HG02642 (cell line): ENCODE data around the gene TMC3.

Experiments
- ATAC-seq: cut with Tn5 transposase; IDR thresholded peaks from one replicate; pipeline ENCODE4 v1.9.1; 2021; ENCODE audit warnings: mild to moderate bottlenecking; ENCODE audit not compliant: unreplicated experiment, poor library complexity

The TMC3 gene

DNA sequence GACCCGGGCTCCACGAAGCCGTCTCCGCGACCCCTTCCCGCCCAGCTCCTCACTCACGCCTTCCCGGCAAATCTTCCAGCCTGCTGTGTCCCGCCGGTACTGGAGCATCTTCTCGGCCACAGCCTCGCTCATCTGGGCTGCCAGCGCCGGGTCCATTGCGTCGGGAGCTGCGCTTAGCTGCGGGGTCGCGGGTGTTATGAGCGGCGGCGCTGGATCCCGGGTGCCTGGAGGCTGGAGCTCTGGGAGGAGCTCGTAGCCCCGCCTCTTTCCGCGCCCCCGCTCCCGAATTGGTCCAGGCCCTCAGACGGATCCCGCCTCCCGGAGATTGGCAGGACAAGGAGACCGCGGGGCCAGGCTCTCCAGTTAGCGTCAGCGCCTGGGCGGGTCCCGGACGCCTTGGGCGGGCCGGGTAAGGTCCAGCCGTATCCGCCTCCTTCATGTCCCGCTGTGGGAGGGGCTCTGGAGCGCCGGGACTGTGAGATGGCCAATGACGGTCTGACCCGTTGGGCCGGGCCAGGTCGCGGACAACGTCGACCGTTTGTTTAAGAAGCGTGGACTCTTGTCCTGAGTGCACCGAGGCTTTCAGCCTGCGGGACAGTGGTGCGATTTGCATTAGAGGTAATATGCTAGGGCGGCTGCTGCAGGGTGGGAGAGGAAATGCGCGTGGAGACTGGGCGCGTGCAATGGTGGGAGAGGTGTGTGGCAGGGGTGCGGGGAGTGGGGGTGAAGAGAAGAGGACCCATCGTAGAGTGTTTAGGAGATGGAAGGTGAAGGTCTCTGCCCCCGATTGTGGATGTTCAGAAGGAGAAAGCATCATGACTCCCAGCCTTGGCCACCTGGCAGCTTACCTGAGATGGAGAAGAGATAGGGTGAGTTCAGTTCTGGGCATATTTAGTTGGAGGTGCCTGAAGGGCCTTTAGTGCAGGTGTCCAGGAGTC is 49.8 kb downstream of the TMC3 start, which contains the start of gene STARD5:
STARD5 (minus strand) TSS at position 198 of the 938 bp plus-strand sequence; CDS start at position 156, 42 bp downstream.
- peak; percentile 99 for ATAC-seq

DNA sequence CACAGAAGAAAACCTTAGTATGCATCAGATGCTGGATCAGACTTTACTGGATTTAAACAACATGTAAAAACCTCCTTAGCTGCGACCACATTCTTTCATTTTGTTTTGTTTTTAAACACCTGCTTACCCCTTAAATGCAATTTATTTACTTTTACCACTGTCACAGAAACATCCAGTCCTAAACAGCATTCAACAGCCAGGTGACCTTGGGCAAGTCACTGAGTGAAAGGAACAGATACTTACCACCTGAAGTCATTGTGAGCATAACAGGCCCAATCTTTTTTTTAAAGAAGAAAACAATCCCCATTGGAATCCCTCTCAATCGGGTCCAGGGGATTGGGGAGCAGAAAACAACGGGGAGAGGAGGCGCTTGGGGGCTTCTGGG is 50.5 kb downstream of the TMC3 start:
- ATAC-seq = peak; percentile 11

- ATAC-seq = no peak
Observed at GRCh38 chr15:81322676-81323253, 51.2 kb downstream of the TMC3 start.

GRCh38 chr15:81321667-81322066 is 52.3 kb downstream of the TMC3 start:
- no peak for ATAC-seq

DNA sequence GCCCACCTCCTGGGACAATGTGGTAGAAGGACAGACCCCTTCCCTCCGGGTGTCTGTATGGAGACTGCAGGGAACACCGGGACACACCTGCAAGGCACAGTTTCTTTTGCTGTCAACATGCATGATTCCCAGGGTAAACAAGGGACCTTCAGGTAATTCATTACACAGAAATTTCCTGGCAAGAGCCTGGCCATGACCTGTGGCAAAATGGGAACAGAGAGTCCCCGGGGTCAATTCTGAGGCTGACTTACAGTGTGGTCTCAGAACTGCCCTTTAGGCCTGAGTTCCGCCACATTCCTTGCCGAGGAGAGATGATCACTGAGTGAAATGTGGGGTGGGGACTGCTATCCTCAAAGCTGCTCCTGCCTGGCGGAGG is 56.4 kb downstream of the TMC3 start:
- ATAC-seq = no peak

DNA sequence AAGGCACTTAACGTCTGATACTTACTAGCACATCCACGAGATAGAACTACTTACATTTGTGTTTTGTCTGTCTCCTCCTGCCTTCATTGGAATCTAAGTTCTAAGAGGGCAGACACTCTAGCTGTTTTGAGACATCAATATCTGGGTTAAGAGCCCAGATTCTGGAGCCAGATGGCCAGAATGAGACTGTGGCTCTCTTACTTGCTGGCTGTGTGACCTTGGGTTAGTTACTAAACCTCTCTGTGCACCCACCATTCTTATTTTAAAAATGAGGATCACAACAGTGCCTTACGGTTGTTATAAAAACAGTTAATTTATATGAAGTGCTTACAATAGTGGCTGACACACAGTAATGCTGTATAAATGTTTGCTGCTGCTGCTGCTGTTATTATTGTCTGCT is 57.7 kb downstream of the TMC3 start:
- ATAC-seq = no peak

DNA sequence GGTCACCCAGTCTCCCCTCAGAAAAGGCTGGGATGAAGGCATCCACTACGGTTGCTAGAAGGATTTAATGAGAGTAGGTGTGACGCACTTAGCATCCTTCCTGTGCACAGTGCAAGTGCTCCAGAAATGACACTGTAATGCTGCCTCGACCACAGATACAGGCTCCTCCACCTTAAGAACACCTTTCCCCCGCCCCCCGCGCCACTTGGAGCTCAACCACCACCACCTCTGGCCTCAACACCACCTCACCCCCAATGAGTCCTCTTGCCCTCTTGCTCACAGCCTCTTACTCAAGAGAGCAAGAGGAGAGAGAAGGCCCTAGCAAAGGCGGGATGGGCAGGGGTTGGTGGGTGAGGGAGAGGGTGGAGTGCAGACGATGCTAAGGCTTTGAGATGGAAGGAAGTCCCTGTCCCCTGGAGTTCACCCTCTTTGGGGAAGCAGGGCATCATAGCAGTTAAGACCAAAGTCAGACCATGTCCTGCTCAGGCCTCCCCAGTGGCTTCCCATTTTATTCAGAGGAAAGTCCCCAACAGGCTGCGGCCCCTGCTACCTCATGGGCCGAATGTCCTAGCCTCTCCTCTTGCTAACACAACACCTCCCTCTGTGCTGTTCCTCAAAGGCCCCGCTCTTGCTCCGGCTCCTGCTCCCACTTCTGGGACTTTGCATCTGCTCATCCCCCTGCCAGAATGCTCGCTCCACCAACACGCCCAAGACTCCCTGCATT is 58.4 kb downstream of the TMC3 start:
- no peak for ATAC-seq

- no peak for ATAC-seq
Observed at GRCh38 chr15:81314378-81314777, 59.6 kb downstream of the TMC3 start.

DNA sequence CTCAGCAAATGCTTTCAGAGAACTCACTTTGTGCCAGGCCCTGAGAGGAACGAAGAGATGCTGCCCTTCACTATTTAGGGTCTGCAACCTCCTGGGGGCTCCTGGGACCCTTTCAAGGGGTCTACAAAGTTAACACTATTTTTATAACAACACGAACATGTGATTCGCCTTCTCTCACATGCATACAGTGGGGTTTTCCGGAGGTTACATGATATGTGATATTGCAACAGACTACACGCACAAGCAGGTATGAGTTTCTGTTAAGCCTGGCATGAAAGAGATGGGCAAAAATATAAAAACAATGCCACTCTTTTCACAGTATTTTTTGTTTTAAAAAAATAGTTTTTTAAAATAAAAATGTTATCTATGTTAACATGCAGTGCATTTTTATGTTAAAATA is 60.3 kb downstream of the TMC3 start:
- ATAC-seq = no peak

DNA sequence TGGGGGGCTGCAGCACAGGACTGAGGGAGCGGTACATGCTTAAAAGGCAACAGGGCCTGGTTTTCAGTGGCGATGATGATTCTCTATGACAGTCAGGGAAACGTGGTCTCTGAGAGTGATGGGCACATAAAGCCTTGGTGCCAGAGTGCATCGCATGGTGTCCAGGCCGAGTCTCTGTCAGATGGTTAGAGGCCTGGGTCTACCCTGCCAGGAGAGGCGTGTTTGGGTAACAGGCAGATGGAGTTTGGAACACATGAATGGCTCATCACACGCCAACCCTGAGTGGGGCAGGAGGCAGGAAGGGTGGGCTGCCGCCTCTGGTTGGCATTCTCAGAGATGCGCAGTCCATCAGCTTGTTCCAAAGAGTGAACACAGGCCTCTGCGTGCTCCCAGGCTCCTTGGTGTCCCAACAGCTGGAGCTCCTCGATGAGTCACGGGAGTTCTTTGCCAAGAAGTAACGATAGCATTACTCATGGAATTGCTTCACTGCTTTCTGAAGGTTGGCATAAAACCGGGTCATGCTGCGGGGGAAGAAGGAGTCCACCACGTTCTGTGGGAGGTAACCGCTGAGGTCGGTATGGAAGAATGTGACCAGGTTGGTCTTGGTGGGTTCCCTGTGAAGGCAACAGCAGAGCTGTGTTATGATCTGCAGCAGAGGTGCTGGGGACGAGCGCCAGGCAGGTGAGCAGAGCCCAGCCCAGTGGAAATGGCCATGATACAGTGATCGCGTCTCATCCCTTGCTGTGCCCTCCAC is 61.0 kb downstream of the TMC3 start:
- no peak for ATAC-seq

DNA sequence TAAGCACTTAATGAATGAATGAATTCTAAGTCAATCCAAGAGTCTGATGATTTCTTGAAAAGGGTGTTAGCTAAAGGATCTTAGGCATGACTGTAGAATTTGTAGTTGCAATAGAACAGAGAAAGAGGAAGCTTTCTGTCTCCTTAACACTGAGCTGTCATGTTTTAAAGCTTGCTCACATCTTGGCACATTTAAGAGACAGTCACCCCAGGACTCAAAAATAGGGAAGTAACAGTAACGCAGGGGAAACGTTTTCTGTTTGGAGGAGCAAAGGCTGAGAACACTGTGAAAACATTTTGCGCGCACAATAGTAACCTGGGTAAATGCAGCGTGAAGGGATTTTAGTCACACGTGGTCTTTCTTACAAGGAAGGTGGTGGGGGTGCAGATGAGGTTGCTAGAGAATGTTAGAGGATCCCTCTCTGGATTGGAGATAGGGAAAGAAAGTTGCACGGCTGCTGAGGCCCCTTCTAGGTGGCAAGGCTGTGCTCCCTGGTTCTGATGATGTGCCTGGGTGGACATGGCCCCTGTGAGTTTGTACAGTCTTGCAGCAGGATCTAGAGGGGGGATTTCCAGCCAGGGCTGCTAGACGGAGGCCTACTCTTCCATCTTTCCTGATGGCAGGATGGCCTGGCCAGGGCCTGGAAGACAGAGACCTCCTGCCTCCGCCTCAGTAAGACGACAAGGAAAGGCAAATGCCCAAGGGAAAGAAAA is 62.1 kb downstream of the TMC3 start:
- ATAC-seq = no peak

GRCh38 chr15:81310480-81310879 is 63.5 kb downstream of the TMC3 start:
- no peak for ATAC-seq

DNA sequence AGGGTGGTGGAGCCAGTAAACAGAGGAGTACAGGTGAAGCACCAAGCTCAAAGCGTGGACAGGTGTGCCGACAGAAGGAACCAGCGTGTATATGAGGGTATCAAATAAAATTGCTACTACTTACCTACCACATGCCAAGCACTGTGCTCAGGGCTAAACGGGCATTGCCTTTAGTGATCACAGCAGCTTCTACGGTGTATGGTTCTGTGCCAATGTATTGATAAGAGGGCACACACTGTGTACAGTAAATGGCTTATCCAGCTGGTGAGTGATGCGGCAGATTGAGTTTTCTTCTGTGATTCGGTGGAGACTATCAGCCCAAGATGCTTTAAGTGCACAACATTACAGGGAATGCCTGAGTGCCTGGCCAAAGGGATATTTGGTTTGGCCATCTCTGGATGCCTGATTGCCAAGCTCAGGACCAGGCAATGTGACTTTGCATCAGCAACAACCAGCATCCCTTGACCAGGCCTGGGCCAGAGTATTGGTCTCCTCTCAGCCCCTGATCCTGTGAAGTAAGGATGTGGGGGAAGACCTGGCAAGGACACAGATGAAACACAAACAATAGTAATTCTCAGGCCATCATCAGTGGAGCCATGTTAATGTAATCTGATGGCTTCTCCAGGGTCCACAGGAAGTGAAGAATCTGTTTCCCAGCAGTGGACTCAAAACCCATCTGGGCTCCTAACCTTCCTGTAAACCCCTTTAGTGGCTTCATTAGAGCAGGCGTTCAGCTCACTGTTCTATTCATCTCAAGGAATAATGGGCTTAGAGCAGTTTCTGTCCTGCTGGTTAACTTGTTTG is 64.2 kb downstream of the TMC3 start:
- ATAC-seq = no peak

DNA sequence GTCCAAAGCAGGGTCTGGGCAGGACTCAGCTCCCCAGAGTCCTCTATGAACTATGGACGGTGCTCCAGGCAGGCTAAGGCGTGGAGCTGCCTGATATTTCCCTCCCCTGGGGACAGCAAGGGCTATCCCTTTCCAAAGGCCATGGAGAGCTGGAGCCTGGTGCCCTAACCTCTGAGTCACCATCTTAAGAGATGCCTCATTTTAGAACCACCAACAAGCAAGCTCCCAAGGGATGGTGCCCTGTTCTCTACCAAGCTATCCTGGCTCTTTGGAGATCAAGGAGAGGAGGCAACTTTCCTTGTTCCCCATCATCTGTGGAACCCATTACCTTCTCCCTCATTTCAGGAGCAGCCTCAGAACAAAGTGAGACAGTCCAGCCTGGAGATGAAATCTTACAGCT is 65.8 kb downstream of the TMC3 start:
- no peak for ATAC-seq

DNA sequence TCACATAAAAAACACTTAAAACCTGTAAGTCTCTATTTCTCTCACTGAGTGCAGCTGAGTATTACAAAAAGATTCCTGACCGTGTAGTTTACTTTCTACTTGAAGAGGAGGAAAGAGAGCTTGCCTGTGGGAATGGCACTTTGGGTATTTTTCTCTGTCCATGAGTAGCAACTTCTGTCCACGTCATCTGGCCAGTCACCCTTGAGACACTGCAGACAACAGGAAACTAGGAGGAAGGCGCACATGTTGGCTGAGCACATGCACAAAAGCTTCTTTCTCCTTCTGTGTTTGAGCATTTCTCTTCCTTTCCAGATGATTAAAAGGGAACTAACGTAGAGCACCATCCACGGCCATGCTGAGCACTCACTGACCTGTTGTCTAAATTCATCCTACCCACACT is 69.8 kb downstream of the TMC3 start:
- ATAC-seq = no peak

DNA sequence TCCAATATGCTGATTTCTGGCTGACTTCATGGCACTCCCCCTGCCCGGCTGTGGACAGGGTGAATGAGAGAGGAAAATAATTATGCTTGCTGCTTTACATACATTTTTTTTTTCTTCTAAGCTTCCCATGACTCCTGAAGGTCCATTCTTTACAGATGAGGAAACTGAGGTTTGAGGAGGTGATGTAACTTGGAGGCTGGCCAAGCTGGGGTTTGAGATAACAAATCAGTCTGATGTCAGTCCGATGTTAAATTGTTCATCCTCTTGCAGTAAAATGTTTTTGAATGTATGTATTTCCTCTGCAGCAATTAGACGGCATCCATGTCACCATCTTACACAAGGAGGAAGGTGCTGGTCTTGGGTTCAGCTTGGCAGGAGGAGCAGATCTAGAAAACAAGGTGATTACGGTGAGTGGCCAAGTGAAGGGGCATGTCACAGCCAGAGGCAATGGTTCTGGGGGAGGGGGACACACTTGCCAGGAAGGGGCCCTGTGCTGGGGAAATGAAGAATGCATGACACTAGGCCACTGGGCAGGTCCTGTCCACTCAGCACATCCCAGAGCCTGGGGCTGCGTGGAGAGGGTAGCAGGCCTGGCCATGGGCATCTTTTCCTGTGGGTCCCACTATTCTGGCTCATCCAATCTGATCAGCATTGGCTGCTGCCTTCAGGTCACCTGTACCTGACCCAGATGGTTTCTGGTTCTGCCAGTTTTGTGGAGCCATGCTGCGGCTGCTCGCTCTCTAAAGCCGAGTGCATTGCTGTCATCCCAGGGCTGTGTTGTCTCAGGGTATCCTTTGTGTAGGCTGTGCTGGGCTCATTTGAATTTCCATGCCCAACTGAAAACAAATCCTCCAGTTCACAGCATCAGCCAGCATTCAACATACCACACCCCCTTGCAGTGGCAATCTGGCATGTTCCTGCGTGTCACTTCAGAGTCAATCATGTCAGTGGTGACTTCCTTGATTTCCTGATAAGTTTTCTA is 70.5 kb downstream of the TMC3 start:
- no peak for ATAC-seq

- peak; percentile 1 for ATAC-seq
Observed at GRCh38 chr15:81302701-81303109, 71.3 kb downstream of the TMC3 start.
